GM23248 (cell line): ENCODE measurements around the gene TMEM41A.
"Not testable (repeated sequence)": the region's sequence is repeated elsewhere in the genome, so short reads cannot be mapped to it uniquely, and the experiment has no call there.

Experiments used
- EZH2 ChIP-seq: fragments of 200-600 bp; sonication (generic); IDR thresholded peaks from 2 replicates; pipeline ENCODE4 v1.6.1; 2018; ENCODE audit warnings: antibody characterized with exemption, mild to moderate bottlenecking; ENCODE audit not compliant: insufficient read depth, poor library complexity, severe bottlenecking
- EZH2phosphoT487 ChIP-seq: fragments of 200-600 bp; sonication (generic); IDR thresholded peaks from 2 replicates; pipeline ENCODE4 v1.6.1; 2018; ENCODE audit warnings: antibody characterized with exemption, moderate library complexity, mild to moderate bottlenecking, low read depth; ENCODE audit not compliant: insufficient read depth

DNA sequence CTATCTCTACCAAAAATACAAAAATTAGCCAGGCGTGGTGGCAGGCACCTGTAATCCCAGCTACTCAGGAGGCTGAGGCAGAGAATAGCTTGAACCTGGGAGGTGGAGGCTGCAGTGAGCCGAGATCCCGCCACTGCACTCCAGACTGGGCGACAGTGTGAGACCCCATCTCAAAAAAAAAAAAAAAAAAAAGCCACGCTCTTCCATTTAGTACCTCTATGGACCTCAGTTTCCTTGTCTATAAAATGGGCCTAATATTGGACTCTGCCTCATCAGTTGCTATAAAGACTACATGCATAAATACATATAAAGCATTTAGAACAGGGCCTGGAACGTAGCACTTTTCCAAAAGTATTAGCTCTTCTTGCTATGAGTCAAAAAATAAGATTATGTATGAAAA is 23.9 kb downstream of the TMEM41A start:
- TF ChIP-seq EZH2, EZH2phosphoT487: not testable (repeated sequence)
